ENCODE measurements around the gene NDUFS2.

Gene NDUFS2

GRCh38 chr1:161172776-161173376 is 29.3 kb upstream of the NDUFS2 start:
- DNase-seq: no peak

GRCh38 chr1:161173711-161174110 is 28.5 kb upstream of the NDUFS2 start:
- no peak for DNase-seq

GRCh38 chr1:161174911-161175310 is 27.3 kb upstream of the NDUFS2 start:
- DNase-seq: no peak

GRCh38 chr1:161175771-161176453 is 26.3 kb upstream of the NDUFS2 start:
- no peak for DNase-seq

GRCh38 chr1:161176468-161177111 is 25.6 kb upstream of the NDUFS2 start:
- no peak for DNase-seq

GRCh38 chr1:161177112-161177935 is 24.8 kb upstream of the NDUFS2 start, which contains the start of gene B4GALT3:
Gene B4GALT3, minus strand, starts transcription at chr1:161177507. Its CDS starts 1,447 bp downstream, at chr1:161176060.
- peak; percentile 88 for DNase-seq

GRCh38 chr1:161177936-161178244 is 24.3 kb upstream of the NDUFS2 start:
- no peak for DNase-seq

GRCh38 chr1:161179698-161180097 is 22.5 kb upstream of the NDUFS2 start:
- no peak for DNase-seq

GRCh38 chr1:161180639-161181038 is 21.5 kb upstream of the NDUFS2 start:
- DNase-seq: no peak

GRCh38 chr1:161182214-161182613 is 20.0 kb upstream of the NDUFS2 start:
- DNase-seq: peak; percentile 62

GRCh38 chr1:161185282-161185682 is 16.9 kb upstream of the NDUFS2 start:
- peak; percentile 85 for DNase-seq

GRCh38 chr1:161185732-161186311 is 16.3 kb upstream of the NDUFS2 start:
- DNase-seq: peak; percentile 43

- DNase-seq: no peak
Observed at GRCh38 chr1:161187311-161187710, 14.9 kb upstream of the NDUFS2 start.

GRCh38 chr1:161188381-161188780 is 13.8 kb upstream of the NDUFS2 start:
- DNase-seq: no peak

GRCh38 chr1:161189036-161189435 is 13.1 kb upstream of the NDUFS2 start:
- DNase-seq: no peak

- DNase-seq: no peak
Observed at GRCh38 chr1:161190962-161191521, 11.1 kb upstream of the NDUFS2 start.

GRCh38 chr1:161191971-161192370 is 10.2 kb upstream of the NDUFS2 start:
- DNase-seq: no peak

GRCh38 chr1:161192476-161193465 is 9.4 kb upstream of the NDUFS2 start:
- peak; percentile 73 for DNase-seq

- no peak for DNase-seq
Observed at GRCh38 chr1:161193561-161194235, 8.5 kb upstream of the NDUFS2 start.

- no peak for DNase-seq
Observed at GRCh38 chr1:161195171-161195570, 7.0 kb upstream of the NDUFS2 start.

GRCh38 chr1:161196111-161196510 is 6.1 kb upstream of the NDUFS2 start:
- no peak for DNase-seq

All from CD4-positive, alpha-beta T cell treated with Interferon gamma for 1 hour (primary cell).